ENCODE results near the gene PPRC1.

Gene PPRC1

GRCh38 chr10:102117391-102118159 lies 15.3 kb upstream of the PPRC1 start:
- DNase-seq: no peak

DNA sequence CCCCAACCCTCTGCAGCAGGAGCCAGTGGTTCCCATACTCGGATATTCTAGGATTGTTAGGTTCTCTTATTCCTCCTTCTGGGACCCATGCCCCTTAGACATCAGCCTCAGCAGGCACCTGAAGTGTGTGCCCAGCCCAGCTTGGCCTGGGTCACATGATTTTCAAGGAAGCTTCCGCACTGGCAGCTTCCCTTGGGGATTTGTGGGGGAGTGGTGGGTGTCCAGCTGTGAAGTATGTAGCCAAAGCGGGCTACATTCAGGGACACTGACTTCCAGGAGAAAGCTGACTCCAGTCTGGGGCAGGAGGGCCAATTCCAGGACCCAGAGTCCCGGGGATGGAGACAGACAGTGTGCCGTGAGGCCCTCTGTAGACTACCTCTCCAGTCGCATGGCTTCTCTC lies 14.0 kb upstream of the PPRC1 start:
- DNase-seq: no peak

- no peak for DNase-seq
Observed at GRCh38 chr10:102119417-102120141, 13.3 kb upstream of the PPRC1 start.

GRCh38 chr10:102120142-102120990 lies 12.5 kb upstream of the PPRC1 start, which contains the start of gene LDB1:
Gene LDB1 (minus strand): TSS chr10:102120368. CDS start chr10:102120110, 258 bp downstream.
- DNase-seq: no peak

DNA sequence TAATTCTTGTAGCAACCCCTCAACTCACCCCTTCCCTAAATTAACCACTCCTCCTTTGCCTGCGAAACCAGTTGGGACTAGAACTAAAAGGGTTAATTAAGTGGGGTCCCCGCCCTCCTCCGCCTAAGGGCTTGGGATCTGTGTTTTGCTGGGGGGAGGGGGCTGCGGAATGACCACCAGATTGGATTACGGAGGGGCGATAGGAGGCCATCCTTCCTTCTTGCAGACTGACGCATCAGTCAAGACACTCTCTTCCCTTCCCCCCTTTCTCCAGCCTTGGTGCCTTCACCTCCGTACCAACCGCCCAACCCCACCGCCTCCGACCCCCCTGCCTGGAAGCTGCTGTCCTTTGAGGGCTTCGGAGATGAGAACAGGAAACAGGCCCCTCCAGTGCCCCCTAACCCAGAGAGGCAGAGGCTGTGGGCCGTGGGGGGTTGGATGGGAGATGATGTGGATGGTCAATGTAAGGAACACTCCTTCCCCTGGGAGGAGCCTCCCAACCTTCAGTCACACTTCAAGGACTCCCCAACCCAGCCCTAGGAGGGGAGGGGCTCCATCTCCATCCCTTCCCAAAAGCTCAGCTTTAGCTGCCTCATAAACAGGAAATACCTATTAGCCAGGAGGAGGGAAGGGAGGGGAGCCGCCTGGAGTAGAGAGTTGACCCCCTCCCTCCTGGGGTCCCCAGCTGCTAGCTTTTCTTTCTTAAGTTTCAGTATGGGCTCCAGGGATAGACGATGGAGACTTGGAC lies 11.7 kb upstream of the PPRC1 start:
- no peak for DNase-seq

- DNase-seq: no peak
Observed at GRCh38 chr10:102121739-102122372, 11.0 kb upstream of the PPRC1 start.

GRCh38 chr10:102122450-102122849 lies 10.4 kb upstream of the PPRC1 start:
- DNase-seq: no peak

- DNase-seq: no peak
Observed at GRCh38 chr10:102123223-102123622, 9.6 kb upstream of the PPRC1 start.

DNA sequence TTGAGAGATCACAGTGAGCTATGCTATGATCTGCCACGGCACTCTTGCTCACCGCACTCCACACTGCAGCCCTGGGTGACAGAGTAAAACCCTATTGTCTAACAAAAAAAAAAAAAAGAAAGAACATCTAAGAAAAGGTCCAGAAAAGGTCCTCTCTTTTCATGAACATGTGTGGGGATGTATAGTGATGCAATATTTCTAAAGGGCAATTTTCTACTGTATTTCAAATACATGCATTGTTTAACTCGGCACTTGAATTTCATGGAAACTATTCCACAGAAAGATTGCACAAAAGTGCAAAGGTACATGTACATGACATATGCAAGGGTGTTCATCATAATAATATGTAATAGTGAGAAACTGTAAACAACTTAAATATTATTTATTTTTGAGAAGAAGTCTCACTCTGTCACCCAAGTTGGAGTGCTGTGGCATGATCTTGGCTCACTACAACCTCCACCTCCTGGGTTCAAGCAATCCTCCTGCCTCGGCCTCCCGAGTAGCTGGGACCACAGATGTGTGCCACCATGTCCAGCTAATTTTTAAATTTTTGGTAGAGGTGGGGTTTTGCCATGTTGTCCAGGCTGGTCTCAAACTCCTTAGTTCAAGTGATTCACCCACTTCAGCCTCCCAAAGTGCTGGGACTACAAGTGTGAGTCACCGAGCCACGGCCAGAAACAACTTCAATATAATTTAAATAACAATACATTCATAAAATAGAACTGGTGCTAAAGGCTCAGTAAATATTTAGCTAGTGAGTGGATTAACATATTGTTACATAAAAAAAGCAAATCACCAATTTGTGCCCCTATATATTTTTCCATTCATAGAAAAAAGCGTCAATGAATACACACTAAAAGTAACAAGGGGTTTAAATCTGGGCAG lies 1.3 kb upstream of the PPRC1 start:
- DNase-seq: no peak

DNA sequence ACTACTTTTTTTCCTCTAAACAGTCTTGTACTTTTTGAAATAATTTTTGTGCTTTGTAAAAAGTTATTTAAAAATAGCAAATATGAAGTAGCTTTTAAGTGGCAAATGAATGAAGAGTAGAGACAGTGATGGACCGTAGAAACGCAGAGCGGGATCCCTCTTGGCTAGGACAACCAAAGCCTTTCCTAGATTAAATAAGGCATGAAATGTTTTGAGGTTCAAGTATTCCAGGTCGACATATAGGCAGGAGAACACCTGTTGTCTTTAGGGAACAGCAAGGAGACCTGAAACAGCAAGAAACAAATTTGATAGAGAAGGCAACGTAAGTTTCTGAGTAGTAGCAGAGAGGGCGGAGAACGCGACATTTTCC lies 662 bp upstream of the PPRC1 start:
- DNase-seq: no peak

GRCh38 chr10:102133373-102134195 lies 744 bp downstream of the PPRC1 start:
- DNase-seq: no peak

GRCh38 chr10:102134416-102134815 lies 1.6 kb downstream of the PPRC1 start:
- no peak for DNase-seq

DNA sequence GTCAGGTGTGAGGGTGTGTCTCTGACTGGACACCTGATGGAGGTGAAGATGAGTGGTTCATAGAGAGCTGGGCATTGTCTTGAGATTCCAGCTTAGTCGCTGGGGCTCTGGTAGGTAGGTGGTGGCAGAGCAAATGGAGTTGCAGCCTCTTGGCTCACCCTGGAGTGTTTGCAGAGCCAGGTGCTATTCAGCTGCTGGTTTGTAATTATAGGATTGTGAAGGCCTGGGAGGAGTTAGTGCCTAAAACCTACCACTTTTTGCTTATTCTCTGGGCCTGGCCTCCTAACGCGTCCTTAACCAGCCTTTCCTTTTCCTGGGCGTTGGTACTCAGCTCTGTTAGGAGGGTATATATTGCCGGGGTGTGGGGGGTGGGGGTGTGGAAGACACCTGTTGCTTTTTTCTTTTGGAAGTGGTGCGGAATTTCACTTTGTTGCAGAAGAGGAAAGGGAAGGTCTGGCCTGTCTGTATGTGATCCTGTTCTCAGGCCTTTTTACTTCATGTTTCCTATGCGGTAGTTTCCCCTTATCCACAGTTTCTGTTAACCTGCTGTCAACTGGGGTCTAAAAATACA lies 3.2 kb downstream of the PPRC1 start:
- no peak for DNase-seq

DNA sequence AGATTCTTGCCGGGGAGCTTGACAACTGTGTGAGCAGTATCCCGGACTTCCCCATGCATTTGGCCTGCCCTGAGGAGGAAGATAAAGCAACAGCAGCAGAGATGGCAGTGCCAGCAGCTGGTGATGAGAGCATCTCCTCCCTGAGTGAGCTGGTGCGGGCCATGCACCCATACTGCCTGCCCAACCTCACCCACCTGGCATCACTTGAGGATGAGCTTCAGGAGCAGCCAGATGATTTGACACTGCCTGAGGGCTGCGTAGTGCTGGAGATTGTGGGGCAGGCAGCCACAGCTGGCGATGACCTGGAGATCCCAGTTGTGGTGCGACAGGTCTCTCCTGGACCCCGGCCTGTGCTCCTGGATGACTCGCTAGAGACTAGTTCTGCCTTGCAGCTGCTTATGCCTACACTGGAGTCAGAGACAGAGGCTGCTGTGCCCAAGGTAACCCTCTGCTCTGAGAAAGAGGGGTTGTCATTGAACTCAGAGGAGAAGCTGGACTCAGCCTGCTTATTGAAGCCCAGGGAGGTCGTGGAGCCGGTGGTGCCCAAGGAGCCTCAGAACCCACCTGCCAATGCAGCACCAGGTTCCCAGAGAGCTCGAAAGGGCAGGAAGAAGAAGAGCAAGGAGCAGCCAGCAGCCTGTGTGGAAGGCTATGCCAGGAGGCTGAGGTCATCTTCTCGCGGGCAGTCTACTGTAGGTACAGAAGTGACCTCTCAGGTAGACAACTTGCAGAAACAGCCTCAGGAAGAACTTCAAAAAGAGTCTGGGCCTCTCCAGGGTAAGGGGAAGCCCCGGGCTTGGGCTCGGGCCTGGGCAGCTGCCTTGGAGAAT lies 6.7 kb downstream of the PPRC1 start:
- no peak for DNase-seq

GRCh38 chr10:102140218-102140617 lies 7.4 kb downstream of the PPRC1 start:
- DNase-seq: no peak

DNA sequence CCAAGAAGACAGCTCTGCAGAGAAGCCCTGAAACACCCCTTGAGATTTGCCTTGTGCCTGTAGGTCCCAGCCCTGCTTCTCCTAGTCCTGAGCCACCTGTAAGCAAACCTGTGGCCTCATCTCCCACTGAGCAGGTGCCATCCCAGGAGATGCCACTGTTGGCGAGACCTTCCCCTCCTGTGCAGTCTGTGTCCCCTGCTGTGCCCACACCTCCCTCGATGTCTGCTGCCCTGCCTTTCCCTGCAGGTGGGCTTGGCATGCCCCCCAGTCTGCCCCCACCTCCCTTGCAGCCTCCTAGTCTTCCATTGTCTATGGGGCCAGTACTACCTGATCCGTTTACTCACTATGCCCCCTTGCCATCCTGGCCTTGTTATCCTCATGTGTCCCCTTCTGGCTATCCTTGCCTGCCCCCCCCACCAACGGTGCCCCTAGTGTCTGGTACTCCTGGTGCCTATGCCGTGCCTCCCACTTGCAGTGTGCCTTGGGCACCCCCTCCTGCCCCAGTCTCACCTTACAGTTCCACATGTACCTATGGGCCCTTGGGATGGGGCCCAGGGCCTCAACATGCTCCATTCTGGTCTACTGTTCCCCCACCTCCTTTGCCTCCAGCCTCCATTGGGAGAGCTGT lies 8.2 kb downstream of the PPRC1 start:
- DNase-seq: no peak

GRCh38 chr10:102141583-102142107 lies 8.8 kb downstream of the PPRC1 start:
- DNase-seq: no peak

DNA sequence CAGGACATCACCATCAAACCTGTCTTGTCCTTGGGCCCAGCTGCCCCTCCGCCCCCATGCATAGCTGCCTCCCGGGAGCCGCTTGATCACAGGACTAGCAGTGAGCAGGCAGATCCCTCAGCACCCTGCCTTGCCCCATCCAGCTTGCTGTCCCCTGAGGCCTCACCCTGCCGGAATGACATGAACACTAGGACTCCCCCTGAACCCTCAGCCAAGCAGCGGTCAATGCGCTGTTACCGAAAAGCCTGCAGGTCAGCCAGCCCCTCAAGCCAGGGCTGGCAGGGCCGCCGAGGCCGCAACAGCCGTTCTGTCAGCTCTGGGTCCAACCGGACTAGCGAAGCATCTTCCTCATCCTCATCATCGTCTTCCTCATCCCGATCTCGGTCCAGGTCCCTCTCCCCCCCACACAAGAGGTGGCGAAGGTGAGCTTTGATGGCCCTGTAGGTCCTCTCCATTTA lies 14.2 kb downstream of the PPRC1 start:
- no peak for DNase-seq
